ENCODE measurements around the gene ATP6V0E2.

Gene ATP6V0E2

DNA sequence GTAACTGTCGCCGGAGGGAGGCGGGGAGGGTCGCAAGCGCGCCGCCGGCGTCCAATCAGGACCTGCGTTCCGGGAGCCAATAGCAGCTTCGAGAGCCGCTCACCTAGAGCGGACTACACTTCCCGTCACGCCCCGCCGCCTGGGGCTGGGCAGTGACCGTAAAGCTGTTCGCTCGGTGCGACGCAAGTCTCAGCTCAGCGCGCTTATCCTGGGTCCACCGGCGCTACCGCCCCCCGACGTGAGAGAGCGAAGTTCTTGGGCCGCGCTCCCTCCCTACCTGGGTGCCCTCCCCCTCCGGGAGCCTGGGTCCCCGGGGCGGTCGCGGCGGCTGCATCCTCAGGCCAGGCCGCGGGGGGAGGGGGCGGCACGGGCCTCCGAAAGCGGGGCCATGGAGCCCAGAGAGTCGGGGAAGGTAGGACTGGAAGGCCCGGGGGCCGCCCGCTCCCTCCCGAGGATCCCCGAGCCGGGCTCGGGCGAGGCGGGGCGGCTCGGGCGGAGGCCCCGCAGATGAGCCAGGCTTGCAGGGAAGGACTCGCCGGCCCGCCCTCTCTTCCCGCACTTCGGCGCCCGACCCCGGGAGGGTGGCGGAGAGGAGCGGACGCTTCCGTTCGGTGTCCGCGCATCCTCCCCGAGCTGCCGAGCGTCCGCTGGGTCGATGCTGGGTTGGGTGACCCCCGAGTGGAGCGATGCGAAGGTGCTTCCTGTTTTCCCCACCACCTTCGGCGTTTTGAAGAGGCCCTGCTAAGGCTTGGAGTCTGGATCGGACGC is 35.4 kb upstream of the ATP6V0E2 start, which contains the start of gene ZNF862:
TSS of gene ZNF862 (plus strand) at position 152 of the 768 bp plus-strand sequence. CDS start at position 389, 237 bp downstream.
- peak; percentile 89 to 90 (median 90) for DNase-seq (ENCODE audit: low read depth in 3 of 3, low spot score in 1 of 3)

DNA sequence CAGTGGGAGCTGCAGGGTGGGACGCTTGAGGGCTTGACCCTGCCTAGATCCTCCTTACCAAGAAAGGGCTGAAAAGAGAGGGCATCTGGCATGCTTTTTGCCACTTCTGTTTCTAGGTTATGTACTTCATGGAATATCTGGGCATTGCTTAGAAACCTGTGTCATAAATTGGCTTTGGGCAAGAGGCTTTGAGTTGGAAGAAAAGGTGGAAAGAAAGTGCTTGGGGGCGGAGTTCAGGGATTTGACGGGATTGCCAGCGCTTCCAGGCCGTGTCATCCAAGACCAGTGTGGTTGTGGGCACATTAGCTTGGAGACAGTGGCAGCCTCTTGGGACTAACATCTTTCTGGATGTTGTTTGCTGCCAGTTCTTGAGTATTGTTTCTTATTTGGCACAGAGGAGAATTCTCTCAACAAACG is 34.8 kb upstream of the ATP6V0E2 start:
- DNase-seq (ENCODE audit: low read depth in 3 of 3, low spot score in 1 of 3) = no peak

DNA sequence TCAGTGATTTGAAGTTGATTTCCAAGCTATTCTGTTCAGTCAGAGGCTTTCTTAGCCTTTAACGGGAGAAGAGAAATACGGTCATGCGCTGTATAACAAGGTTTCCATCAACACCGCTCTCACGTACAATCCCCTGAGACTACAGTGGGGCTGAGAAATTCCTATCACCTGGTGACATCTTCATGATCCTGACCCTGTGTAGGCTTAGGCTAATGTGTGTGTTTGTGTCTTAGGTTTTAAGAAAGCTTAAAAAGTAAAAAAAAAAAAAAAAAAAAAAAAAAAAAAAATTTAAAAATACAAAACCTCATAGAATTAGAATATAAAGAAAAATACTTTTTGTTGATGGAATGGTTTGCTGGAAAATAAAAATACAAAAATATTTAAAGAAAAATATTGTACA is 33.8 kb upstream of the ATP6V0E2 start:
- no peak for DNase-seq (ENCODE audit: low read depth in 3 of 3, low spot score in 1 of 3)

DNA sequence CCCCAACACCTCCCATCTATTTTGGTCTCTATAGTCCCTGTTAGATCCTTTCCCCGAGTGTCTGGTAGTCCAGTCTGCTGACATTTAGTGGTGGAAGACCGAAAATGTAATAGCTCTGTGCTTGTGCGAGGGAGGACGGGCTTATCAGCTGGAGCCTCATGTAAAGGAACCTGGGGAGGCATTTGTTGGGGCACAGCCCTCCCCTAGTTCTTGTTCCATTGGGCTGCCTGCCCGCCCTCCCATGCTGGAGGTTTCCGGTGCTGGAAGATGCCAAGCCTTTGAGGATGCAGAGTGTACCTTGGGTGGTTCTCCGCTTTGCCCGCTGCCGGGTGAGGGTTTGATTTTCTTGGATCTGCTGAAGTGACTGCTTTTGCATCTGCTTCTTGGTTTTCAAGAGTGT is 30.2 kb upstream of the ATP6V0E2 start:
- no peak for DNase-seq (ENCODE audit: low read depth in 3 of 3, low spot score in 1 of 3)

DNA sequence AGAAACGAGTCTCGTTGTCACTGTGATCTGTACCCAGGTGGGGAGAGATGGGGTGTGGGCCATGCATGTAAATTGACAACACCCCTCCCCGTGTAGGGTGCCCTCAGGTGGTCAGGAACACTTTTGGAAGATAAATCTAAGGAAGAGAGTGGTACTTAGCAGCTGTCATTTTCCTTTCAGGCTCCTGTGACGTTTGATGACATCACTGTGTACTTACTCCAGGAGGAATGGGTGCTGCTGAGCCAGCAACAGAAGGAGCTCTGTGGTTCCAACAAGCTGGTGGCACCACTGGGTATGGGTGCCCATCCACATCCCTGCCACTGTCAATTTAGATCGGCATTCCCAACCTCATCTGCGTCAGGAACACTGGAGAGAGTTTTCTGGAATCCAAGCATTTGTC is 29.3 kb upstream of the ATP6V0E2 start:
- no peak for DNase-seq (ENCODE audit: low read depth in 3 of 3, low spot score in 1 of 3)

DNA sequence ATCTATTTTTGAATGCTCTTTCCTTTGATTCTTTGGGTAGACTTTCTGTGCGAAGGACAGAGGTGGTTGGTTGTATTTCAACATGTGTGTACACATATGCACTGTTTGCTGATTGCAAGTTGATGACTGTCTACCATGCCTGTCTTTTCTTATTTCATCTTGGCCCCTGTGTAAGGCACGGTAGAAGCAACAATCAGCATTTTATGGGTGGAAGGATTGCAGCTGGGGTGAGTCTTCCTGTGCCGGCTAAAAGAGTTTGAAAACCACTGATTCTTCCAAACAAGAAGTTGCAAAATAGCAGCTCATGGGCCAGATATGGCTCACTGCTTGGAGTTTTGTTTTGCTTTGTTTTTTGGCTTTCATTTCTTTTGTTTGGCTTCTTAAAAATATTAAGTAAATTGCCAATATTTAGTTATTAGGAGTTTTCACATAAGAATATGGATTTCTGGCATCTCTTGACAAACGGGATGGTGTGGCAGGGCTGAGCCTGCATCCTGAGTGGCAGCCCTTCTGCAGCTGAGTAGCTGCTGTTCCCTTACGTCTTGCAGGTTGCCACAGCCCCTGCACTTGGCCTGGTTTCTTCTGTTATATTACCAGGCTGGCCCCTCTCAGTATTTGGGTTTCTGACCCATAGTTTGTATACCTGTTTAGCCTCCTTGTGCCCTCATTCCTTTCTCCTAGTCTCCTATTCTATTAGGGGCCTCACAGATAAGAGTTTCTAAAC is 28.4 kb upstream of the ATP6V0E2 start:
- no peak for DNase-seq (ENCODE audit: low read depth in 3 of 3, low spot score in 1 of 3)

DNA sequence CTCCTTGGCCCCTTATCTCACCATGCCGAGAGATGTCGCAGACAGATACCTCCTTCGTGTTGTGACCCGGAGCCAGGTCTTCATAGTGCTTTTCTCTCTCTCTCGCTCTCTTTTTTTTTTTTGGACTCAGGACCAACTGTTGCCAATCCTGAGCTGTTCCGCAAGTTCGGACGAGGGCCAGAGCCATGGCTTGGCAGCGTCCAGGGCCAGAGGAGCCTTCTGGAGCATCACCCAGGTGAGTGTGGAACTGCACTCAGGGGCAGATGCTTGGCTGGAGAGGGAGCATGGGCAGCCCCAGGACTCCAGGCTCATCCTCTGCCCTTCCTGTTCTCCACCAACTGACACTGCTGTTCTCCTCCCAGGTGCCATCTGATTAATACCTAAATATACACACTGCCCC is 27.7 kb upstream of the ATP6V0E2 start:
- no peak for DNase-seq (ENCODE audit: low read depth in 3 of 3, low spot score in 1 of 3)

DNA sequence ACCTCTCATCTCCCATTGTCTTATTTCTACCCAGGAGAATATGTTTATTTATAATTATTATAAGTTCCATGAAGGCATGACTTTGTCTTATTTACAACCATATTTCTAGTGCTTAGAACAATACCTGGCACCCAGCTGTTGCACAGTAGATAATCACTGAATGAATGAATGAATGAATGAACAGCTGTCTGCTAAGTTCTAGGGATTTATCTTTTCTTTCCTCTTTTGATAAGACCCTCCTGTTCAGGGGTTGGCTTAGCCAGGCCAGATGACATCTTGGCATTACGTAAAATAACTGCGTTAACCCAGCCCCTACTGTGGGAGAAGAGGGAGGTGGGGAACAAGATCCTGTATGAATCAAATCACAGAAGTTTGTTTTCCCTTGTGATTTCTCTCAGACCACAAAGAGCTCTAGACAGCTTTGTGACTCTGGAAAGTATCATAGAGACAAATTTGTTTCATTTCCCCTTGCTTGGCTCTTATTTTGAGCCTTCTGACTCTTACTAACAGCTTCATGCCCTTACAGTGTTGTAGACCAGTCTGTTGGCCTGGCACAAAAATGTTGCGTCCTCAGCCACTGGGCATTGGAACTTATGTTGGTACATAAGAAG is 27.2 kb upstream of the ATP6V0E2 start:
- DNase-seq (ENCODE audit: low read depth in 3 of 3, low spot score in 1 of 3) = no peak

DNA sequence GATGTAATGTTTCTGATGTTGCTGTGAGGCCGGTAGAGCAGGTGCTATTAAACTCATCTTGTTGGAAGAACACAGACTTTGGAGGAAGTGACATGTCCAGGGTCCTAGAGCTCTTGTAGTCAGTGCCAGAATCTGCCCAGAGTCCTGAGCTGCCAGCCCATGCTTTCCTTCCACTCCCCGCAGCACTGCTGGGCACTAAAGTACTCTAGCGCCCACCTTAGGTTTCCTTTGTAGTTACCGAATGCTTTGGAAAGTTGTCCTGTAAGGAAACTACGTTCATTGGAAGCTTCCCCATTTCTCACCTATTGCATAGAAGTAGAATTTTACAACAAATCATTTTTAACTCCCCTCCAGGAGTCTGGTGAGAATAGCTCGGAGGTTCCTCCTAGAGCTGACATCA is 24.6 kb upstream of the ATP6V0E2 start:
- no peak for DNase-seq (ENCODE audit: low read depth in 3 of 3, low spot score in 1 of 3)

DNA sequence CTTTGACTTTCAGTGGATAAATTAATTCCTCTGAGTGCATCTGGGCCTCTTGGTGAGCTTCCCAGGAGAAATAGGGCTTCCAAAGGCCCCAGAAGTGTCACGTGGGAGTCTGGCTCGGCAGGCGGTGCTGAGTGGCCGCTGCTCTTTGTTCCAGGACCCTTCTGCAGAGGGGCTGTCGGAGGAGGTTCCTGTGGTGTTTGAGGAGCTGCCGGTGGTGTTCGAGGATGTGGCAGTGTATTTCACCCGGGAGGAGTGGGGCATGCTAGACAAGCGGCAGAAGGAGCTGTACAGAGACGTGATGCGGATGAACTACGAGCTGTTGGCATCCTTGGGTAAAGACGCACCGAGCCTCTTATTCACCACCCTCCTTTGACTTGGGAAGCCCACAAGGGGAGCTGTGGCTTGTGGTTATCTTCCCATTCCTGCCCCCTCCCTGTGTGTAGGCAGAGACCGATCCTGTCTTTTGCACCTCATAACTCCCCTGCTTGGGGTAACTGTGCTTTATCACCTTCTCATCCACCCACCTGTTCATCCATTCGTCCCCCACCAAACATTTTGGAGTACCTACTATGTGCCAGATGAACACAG is 23.7 kb upstream of the ATP6V0E2 start:
- no peak for DNase-seq (ENCODE audit: low read depth in 3 of 3, low spot score in 1 of 3)

DNA sequence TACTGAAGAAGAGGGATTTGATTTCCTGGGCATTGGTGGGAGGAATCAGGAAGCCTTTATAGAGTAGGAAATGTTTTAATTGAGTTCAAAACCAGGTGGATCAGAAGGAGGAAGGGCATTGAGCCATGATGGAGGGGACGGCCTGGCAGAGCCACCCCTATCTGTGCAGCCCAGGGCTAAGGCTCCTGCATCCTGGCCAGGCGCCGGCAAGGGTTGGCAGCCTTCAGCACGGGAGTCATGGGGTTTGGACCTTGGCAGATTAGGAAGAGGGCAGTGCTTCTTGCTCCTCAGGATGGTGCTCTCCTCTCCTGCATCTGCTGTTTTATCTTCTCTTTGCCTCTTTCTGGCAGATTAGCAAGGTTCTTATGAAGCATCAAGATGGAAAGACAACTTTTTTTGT is 23.1 kb upstream of the ATP6V0E2 start:
- DNase-seq (ENCODE audit: low read depth in 3 of 3, low spot score in 1 of 3) = no peak

DNA sequence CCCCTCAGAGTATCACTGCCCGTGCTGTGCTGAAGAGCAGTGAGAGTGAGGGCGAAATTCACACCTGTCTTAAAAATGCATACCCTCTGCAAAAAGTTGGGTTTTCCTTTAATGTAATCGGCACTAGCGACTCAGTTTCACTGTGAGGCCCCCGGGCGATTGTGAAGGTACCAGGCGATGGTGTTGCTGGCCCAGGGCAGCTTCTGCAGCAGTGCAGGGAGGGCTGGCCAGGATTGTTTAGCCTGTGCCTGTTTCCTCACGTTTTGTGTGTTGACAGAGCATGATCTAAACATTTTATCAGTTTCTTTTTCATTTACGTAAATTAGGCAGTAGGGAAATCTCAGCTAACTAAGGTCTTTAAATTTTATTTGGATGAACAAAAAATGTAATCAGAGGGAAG is 22.3 kb upstream of the ATP6V0E2 start:
- DNase-seq (ENCODE audit: low read depth in 3 of 3, low spot score in 1 of 3) = no peak

DNA sequence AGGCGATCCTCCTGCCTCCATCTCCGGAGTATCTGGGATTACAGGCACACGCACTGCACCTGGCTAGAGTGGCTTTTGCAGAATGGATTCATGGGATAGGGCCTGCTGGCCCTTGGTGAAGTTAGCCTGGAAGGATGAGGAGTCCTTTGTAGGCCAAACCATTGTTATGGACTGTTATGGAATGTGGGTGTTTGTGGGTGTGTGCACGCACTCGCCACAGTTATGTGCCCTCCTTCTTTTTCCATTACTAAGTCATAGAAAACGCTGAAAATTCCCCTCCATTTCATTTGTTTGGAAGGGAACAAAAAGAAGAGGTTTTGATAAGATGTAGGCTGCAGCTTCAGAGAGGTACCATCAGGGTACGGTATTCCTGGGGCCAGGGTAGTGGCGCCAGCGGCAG is 20.6 kb upstream of the ATP6V0E2 start:
- DNase-seq (ENCODE audit: low read depth in 3 of 3, low spot score in 1 of 3) = no peak

DNA sequence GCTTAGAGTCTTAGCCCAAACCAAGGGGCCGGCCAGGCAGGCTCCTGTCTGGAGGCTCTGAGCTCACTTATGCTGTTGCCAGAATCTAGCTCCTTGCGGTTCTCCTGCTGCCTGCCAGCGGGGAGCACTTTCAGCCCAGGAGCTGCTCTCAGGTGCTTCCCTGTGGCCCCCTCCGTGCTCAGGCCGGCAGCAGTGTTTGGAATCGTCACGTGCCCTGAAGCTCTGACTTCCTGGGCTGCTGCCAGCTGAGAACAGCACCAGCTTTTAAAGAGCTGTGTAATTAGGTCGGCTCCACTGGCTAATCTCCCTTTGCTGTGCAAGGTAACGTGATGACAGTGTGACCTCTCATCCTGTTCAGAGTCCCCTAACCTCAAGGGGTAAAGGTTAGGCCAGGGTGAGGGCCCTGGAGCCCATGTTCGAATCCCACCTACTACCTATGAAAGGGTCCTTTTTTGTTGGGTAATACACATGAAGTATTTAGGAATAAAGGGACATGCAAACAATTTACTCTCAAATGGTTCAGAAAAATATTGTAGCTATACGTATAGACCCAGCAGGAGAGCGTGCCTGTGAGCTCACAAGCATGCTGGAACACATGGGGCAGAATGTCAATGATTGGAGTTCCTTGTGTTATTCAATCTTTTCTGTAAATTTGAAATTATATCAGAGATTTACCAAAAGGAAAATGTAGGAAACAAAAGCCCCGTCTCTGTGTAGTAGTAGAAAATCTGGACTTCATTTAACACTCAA is 19.0 kb upstream of the ATP6V0E2 start:
- DNase-seq (ENCODE audit: low read depth in 3 of 3, low spot score in 1 of 3) = no peak

DNA sequence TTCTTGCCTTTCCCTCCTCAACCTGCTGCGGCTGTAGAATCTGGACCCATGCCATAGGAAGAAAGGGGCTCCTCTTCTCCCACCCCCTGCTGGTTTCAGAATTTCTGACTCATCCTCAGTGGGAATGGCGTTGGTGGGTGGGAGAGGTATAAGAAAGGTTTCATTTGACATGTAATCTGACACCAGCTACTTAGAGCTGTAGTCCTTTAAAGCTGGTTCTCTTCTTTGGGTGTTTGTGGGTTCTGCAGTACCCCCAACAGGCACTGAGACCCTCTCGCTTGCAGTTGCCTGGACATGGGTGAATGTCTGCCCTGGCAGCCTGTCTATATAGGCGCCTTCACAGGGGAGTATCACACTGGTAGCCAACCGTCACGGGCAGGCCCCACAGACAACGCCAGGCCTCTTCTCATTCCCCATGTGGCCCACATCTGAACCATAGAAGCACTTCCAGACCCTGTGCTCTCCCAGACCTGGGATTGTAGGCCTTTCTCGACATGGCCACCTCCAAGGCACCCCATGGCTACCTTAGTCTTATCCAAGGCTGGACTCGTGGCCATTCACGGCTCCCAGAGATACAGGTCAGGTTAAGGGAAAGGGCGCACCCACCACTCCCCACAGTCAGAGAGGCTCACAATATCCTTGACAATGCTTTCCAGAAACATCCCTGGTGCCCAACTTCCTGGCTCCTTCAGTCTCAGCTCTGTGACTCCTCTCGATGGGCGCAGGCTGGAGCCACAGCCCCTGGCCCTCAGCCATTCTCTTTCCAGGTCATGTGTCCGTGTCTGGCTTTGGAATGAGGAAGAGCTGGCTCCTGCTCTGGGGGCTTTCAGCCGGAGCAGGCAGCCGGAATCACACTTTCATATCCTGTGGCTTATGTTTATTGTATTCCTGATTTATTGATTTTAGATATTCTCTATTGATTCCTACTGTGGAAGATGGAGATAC is 18.1 kb upstream of the ATP6V0E2 start:
- no peak for DNase-seq (ENCODE audit: low read depth in 3 of 3, low spot score in 1 of 3)

DNA sequence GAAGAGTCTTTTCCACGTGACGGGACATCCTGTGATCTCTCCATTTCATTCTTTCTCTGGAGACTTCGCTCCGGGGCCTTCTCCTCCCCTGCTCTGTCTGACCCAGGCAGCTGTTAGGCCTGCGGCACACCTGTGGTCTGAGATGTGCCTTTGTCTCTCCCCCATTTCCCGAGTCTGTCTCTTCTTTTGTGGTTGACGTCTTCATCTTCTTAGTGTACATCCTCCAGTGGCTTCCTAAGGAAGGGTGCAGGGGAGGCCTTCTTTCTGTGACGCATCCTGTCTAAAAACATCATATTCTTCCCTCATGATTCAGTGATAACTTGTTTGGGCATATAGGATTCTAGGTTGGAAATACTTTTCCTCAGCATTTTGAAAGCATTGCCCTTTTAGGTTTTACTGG is 17.2 kb upstream of the ATP6V0E2 start:
- DNase-seq (ENCODE audit: low read depth in 3 of 3, low spot score in 1 of 3) = no peak

DNA sequence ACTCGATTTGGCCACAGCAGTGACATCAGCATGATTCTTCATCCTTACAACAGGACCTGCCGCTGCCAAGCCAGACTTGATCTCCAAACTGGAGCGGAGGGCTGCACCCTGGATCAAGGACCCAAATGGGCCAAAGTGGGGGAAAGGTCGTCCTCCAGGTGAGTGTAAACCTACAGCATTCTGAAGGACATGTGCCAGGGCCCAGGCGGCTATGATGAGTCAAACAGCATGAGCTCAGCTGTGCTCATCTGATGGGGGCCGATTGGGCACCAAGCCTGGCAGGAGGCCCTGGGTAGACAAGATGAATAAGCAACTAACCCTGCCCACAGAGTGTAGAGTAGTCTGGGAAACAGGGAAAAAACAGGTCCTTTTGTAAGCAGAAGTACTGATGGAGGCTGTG is 14.4 kb upstream of the ATP6V0E2 start:
- no peak for DNase-seq (ENCODE audit: low read depth in 3 of 3, low spot score in 1 of 3)

DNA sequence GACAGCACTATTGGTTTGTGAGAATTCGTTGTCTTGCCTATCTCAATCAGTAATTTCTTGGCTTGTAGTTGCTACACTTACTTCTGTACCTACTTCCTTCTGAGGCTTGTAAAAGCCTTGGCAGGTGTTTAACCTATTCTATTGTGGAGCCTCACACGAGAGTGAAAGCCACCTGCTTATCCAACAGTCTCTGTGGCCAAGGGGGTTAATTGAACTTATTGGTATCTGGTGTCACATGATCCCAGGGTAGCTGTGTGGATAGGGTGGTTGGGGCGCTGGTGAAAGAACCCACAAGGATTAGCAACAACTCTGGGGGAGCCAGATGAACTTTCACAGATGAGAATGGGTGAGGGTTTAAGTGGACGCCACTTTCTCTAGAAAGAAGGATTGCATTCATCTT is 13.9 kb upstream of the ATP6V0E2 start:
- no peak for DNase-seq (ENCODE audit: low read depth in 3 of 3, low spot score in 1 of 3)

DNA sequence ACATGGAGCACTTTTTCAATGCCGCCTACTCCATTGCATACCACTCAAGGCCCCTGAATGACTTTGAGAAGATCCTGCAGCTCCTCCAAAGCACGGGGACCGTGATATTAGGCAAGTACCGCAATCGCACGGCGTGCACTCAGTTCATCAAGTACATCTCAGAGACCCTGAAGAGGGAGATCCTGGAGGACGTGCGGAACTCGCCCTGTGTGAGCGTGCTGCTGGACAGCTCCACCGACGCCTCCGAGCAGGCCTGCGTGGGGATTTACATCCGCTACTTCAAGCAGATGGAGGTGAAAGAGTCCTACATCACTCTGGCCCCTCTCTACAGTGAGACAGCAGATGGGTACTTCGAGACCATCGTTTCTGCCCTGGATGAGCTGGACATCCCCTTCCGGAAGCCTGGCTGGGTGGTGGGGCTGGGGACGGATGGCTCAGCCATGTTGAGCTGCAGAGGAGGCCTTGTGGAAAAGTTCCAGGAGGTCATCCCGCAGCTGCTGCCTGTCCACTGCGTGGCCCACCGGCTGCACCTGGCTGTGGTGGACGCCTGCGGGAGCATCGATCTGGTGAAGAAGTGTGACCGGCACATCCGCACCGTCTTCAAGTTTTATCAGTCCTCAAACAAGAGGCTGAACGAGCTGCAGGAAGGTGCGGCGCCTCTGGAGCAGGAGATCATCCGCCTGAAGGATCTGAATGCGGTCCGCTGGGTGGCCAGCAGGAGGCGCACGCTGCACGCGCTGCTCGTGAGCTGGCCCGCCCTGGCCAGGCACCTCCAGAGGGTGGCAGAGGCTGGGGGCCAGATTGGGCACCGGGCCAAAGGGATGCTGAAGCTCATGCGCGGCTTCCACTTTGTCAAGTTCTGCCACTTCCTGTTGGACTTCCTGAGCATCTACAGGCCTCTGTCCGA is 12.7 kb upstream of the ATP6V0E2 start:
- DNase-seq (ENCODE audit: low read depth in 3 of 3, low spot score in 1 of 3) = no peak
